HT-29 (cell line): ENCODE measurements around the gene SERPINB10. TPM values are rescaled to one million over a fixed set of nuclear protein-coding genes. Genes with fewer than 3 reads are reported as not detected.

Experiments used
- DNase-seq: peaks from one replicate; pipeline ENCODE4 v3.0.0-alpha.2; 2015; ENCODE audit warnings: low spot score
- total RNA-seq: library from RNA; depleted of rRNA; stranded (reverse); fragments of >200 nt; shearing (Covaris generic); gene quantifications from 2 replicates; pipeline ENCODE4 v1.2.3, GENCODE V29; 2014; rRNA removed

The SERPINB10 gene
- total RNA-seq, 1 experiment from 2014 or later: not detected

GRCh38 chr18:63980896-63981460, 73.2 kb downstream of the SERPINB10 start:
- DNase-seq: no peak

GRCh38 chr18:63981719-63982118, 74.0 kb downstream of the SERPINB10 start:
- DNase-seq: no peak

GRCh38 chr18:63982361-63982760, 74.6 kb downstream of the SERPINB10 start:
- DNase-seq: no peak

Other genes with a start within 250 kb of the SERPINB10 start
- gene SERPINB3, start 246.1 kb upstream of the SERPINB10 start, total RNA-seq: not detected in 2 replicates
- gene SERPINB11, start 205.0 kb upstream of the SERPINB10 start, total RNA-seq: not detected in 2 replicates
- 0.16 TPM in 1 of 2 replicates, not detected in the other for gene SERPINB7, start 132.5 kb upstream of the SERPINB10 start, total RNA-seq
- gene SERPINB2, start 20.3 kb upstream of the SERPINB10 start, total RNA-seq: not detected in 2 replicates
- not detected in 2 replicates for gene HMSD, start 41.3 kb downstream of the SERPINB10 start, total RNA-seq
- 3.4 and 4.8 TPM in 2 replicates for gene SERPINB8, start 62.1 kb downstream of the SERPINB10 start, total RNA-seq
- not detected in 2 replicates for gene LINC00305, start 241.1 kb downstream of the SERPINB10 start, total RNA-seq